H7 (cell line): ENCODE data around the gene MYPOP. TPM values are rescaled to one million over a fixed set of nuclear protein-coding genes. Genes with fewer than 3 reads are reported as not detected.

Source experiments
- DNase-seq: peaks from one replicate; pipeline ENCODE4 v3.0.0; 2012
- H3K27me3 ChIP-seq: 2 replicates; pipeline ENCODE4 v1.6.0; 2011; ENCODE audit warnings: mild to moderate bottlenecking, low read length; ENCODE audit not compliant: control insufficient read depth, insufficient read depth
- H3K36me3 ChIP-seq: replicated peaks from 2 replicates; pipeline ENCODE4 v1.5.1; 2011; ENCODE audit warnings: low read length; ENCODE audit not compliant: control insufficient read depth, insufficient read depth
- H3K4me3 ChIP-seq: 2 replicates; pipeline ENCODE4 v1.5.1; 2011; ENCODE audit warnings: low read depth, mild to moderate bottlenecking, control low read depth, low read length, moderate library complexity; ENCODE audit not compliant: insufficient read depth
- total RNA-seq: library from RNA; depleted of rRNA; stranded (reverse); fragments of >200 nt; shearing (Covaris generic); gene quantifications from 2 replicates; pipeline ENCODE4 v1.2.3, GENCODE V29; 2014; rRNA removed

MYPOP gene
- total RNA-seq, 1 experiment from 2014 or later = 2.8 TPM

DNA sequence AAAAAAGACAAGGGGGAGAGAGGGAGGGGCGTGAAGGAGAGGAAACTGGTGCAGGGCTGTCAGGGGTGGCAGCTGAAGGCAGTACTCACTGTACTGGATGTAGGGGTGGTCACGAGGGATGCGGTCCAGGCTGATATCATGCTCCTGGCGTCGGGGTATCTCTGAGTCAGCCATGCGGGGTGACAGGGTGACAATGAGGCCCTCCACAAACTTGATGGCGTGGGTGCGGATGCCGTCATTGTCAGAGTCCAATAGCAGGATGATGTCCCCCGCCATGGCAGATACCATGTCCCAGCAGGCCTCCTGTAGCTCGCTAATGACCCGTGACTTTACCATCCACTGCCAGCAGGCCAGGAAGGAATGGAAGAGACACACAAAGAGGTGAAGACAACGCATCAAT is 54.8 kb downstream of the MYPOP start:
- DNase-seq = peak; percentile 9
- Histone ChIP-seq H3K4me3 (no peak overlapping the region), H3K36me3 (peaks cover 58% of the 10 kb centered on the region), H3K27me3 (no peaks in the 10 kb centered on the region)

DNA sequence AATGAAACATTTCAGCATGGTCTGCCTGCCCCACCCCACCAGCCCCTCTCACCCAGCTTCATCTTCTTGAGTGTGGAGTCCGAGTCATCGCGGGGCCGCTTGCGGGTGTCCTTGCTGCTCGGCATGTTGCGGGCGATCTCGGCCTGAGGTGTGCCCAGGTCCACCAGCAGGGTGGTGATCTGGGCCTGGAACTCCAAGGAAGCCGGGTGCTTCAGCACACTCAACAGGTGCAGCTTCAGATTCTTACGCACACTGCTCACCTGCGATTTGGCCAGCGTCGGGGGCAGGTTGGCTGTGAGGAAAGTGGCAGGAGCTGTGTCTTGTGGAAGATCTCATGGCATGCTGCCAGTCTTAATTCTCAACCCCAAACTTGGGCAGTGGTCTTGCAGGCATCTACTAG is 60.2 kb downstream of the MYPOP start:
- DNase-seq = no peak
- Histone ChIP-seq H3K36me3 (peaks cover 41% of the 10 kb centered on the region), H3K4me3 (no peak overlapping the region), H3K27me3 (no peaks in the 10 kb centered on the region)

Other genes with a start within 250 kb of the MYPOP start
- gene GIPR, start 234.4 kb downstream of the MYPOP start, total RNA-seq = 0.81 TPM in 1 of 2 replicates, not detected in the other
- 407 and 467 TPM in 2 replicates for gene SNRPD2, start 210.7 kb downstream of the MYPOP start, total RNA-seq
- gene QPCTL, start 209.9 kb downstream of the MYPOP start, total RNA-seq = 26.2 and 30.1 TPM in 2 replicates
- gene FBXO46, start 171.7 kb downstream of the MYPOP start, total RNA-seq = 26.3 and 30.0 TPM in 2 replicates
- gene MEIOSIN, start 169.2 kb downstream of the MYPOP start, total RNA-seq = not detected in 2 replicates
- gene SIX5, start 133.4 kb downstream of the MYPOP start, total RNA-seq = 18.7 and 22.0 TPM in 2 replicates
- 6.4 and 18.8 TPM in 2 replicates for gene DMPK, start 120.1 kb downstream of the MYPOP start, total RNA-seq
- 35.9 and 47.1 TPM in 2 replicates for gene DMWD, start 109.8 kb downstream of the MYPOP start, total RNA-seq
- 0.38 and 0.44 TPM in 2 replicates for gene RSPH6A, start 87.3 kb downstream of the MYPOP start, total RNA-seq
- 66.2 and 70.3 TPM in 2 replicates for gene SYMPK, start 39.5 kb downstream of the MYPOP start, total RNA-seq
- 13.4 and 15.1 TPM in 2 replicates for gene FOXA3, start 38.3 kb downstream of the MYPOP start, total RNA-seq
- 45.2 and 45.7 TPM in 2 replicates for gene IRF2BP1, start 16.5 kb downstream of the MYPOP start, total RNA-seq
- not detected in 2 replicates for gene NANOS2, start 12.2 kb upstream of the MYPOP start, total RNA-seq
- 0.11 and 0.35 TPM in 2 replicates for gene NOVA2, start 71.3 kb upstream of the MYPOP start, total RNA-seq
- gene CCDC61, start 92.9 kb upstream of the MYPOP start, total RNA-seq = 12.3 and 16.5 TPM in 2 replicates
- gene PGLYRP1, start 120.4 kb upstream of the MYPOP start, total RNA-seq = not detected in 2 replicates
- 0.11 TPM in 1 of 2 replicates, not detected in the other for gene IGFL4, start 138.4 kb upstream of the MYPOP start, total RNA-seq
- not detected in 2 replicates for gene IGFL3, start 222.1 kb upstream of the MYPOP start, total RNA-seq
- gene IGFL2, start 245.6 kb upstream of the MYPOP start, total RNA-seq = 0.17 TPM in 1 of 2 replicates, not detected in the other